Measurements from ENCODE around the gene FUS.

FUS gene

GRCh38 chr16:31204871-31205666, 25.1 kb downstream of the FUS start:
- no peak for DNase-seq

DNA sequence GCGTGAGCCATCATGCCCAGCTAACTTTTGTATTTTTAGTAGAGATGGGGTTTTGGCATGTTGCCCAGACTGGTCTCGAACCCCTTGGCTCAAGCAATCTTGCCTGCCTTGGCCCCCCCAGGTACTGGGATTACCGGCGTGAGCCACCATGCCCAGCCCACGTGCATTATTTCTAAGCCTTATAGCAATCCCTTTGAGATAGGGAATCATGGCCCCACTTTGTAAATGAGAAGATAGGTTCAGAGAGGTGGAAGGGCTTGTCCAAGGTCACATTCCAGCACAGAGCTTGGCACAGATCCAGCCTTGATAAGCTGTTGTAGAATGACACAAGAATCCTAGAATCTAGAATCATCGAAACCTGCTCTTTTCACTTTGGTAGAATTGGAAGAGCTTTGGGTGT, 26.8 kb downstream of the FUS start:
- no peak for DNase-seq

DNA sequence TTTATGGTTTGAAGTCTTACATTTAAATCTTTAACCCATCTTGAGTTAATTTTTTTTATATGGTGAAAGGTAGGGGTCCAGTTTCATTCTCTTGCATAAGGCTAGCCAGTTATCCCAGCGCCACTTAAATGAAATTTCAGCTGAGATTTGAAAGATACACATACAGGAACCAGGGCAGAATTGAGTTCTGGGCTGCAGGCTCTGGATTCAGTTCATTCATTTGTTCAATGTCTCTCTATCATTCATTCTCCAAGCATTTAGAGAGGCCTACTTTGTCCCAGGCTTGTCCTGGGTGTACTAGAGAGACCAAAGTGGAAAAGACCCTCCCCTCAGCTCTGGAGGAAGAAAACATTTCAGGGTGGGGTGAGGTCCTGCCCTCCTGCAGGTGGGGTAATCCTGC, 33.4 kb downstream of the FUS start:
- DNase-seq = no peak

GRCh38 chr16:31213877-31214707, 34.2 kb downstream of the FUS start, which contains the start of gene TRIM72:
Gene TRIM72, plus strand, starts transcription at chr16:31214119. Its CDS starts 620 bp downstream, at chr16:31214739.
- no peak for DNase-seq

DNA sequence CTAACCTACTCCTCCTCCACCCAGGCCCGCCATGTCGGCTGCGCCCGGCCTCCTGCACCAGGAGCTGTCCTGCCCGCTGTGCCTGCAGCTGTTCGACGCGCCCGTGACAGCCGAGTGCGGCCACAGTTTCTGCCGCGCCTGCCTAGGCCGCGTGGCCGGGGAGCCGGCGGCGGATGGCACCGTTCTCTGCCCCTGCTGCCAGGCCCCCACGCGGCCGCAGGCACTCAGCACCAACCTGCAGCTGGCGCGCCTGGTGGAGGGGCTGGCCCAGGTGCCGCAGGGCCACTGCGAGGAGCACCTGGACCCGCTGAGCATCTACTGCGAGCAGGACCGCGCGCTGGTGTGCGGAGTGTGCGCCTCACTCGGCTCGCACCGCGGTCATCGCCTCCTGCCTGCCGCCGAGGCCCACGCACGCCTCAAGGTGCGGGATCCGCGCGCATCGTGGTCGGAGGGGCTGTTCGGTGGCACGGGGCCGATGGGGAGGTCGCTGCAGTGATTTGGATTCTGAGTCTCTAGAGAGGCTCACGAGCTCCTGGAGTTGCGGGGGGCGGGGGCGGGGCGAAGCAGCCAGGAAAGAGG, 34.9 kb downstream of the FUS start:
- no peak for DNase-seq

DNA sequence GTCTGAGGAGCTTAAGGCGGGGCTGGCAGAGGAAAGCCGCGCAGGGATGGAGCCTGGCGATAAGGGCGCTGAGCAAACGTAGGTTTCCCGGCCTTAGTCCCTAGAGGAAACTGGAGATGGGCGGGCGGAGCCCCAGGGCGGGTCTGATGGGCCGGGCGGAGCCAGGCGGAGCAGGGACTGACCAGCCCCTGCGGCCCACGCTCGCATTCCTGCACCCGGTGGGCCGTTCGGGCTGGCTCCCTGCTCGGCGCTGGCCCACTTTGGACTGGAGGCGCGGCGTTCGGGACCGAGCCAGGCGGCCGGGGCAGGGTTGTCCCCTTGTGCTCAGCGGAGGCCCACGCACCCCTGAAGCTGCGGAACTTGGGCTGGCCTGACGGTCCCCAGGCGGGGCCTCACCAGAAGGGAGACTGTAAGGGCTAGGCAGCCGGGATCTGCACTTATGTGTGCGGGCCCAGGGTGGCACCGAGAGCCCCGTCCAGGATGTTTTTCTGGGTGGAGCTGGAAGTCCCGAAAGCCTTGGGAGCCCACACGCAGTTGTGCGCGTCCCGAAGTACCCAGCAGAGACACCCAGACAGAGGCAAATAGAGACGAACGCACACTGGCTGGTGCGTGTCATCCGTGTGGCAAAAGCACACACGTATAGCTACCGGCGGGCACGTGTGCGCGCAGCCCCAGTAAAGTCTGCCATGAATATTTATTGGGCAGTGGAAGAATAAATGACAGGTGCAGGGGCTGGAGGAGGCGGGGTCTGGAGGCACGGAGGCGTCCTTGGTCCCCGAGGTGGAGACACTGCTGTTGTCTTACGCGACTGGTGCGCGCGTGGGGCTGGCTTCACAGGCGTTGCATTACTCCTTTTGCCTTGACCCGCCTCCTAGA, 35.6 kb downstream of the FUS start:
- DNase-seq = peak; percentile 25

GRCh38 chr16:31216422-31217135, 36.6 kb downstream of the FUS start, which contains the start of gene PYDC1:
Gene PYDC1, minus strand, starts transcription at chr16:31217135. Its CDS starts 107 bp downstream, at chr16:31217028.
- DNase-seq = no peak

GRCh38 chr16:31217136-31217530, 37.2 kb downstream of the FUS start:
- DNase-seq = no peak

- DNase-seq = no peak
Measured at GRCh38 chr16:31219154-31219741, 39.3 kb downstream of the FUS start.

- DNase-seq = no peak
Measured at GRCh38 chr16:31221357-31222160, 41.6 kb downstream of the FUS start.

DNA sequence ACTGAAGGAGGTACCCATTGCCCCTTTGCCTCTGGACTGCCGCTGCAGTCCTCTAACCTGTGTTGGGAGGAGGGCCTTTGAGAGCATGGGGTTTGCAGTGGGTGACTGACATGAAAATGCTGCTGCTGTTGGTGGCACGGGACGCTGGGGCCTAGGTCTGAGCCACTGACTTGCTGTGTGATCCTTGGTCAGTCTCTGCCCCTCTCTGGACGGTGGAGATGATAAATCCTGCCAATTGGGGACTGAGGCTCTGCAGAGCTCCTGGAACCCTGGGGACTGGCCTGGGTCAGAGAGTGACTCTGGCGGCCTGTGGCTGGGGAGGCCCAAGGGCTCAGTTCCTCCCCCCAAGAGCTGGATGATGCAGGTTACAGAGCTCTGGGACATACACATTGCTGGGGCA, 43.1 kb downstream of the FUS start:
- no peak for DNase-seq

DNA sequence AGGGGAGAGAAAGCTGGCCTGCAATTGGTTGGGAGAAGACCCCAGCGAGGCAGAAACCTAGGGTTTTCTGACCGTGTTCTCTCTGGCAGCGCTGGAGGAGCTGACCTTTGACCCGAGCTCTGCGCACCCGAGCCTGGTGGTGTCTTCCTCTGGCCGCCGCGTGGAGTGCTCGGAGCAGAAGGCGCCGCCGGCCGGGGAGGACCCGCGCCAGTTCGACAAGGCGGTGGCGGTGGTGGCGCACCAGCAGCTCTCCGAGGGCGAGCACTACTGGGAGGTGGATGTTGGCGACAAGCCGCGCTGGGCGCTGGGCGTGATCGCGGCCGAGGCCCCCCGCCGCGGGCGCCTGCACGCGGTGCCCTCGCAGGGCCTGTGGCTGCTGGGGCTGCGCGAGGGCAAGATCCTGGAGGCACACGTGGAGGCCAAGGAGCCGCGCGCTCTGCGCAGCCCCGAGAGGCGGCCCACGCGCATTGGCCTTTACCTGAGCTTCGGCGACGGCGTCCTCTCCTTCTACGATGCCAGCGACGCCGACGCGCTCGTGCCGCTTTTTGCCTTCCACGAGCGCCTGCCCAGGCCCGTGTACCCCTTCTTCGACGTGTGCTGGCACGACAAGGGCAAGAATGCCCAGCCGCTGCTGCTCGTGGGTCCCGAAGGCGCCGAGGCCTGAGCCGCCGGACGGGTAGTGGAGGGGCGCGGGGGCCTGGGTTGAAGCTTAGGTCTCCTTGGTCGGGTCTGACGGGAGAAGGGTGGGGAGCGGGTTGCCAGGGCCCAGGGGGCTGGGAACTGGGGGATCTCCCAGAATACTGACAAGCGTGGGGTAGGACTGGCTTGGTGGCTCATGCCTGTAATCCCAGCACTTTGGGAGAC, 44.4 kb downstream of the FUS start:
- no peak for DNase-seq

- DNase-seq = no peak
Measured at GRCh38 chr16:31225193-31225592, 45.3 kb downstream of the FUS start.

DNA sequence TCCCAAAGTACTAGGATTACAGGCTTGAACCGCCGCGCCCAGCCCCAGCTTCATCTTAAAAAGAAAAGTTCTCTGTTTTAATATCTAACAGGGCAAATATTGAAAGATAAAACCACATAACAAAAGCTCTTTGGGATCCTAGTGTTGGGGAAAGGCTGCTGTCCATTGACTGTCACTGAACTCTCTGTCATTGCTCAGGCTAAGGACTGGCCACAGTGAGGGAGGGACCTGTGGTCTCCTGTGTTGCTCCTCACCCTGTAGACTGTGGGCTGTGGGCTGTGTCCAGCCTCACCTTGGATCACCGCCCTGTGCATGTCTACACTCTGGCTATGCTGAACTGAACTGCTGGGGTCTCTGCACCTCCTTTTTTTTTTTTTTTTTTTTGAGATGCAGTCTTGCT, 48.3 kb downstream of the FUS start:
- DNase-seq = no peak

- no peak for DNase-seq
Measured at GRCh38 chr16:31229501-31229900, 49.6 kb downstream of the FUS start.

DNA sequence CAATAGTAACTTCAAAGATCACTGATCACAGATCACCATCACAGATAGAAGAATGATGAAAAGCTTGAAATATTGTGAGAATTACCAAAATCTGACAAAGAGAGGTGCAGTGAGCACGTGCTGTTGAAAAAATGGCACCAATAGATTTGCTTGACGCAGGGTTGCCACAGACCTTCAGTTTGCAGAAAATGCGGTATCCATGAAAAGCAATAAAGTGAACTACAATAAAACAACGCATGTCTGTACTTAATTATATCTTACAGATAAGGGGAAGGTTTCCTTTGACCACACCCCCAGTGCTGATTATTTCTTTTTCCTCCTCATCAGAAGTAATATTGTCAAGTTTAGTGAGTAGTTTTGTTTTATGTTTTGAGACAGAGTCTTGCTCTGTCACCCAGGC, 58.1 kb downstream of the FUS start:
- DNase-seq = no peak
